ENCODE data around the gene FOXL3.

Gene FOXL3

GRCh38 chr7:298743-299142, 8.8 kb downstream of the FOXL3 start:
- no peak for TF ChIP-seq CTCF (IDR thresholded peaks at IDR 0.05; ENCODE audit: low read depth, low read length)
- no peak for DNase-seq (ENCODE audit: low read depth in 2 of 2)

GRCh38 chr7:299169-299568, 9.2 kb downstream of the FOXL3 start:
- H3K4me3 ChIP-seq (replicated peaks in 1 of 2; ENCODE audit: low read depth in 2 of 2, low read length in 2 of 2), result no peak overlapping the region
- TF ChIP-seq CTCF (IDR thresholded peaks at IDR 0.05; ENCODE audit: low read depth, low read length), result no peak
- no peak for DNase-seq (ENCODE audit: low read depth in 2 of 2)

More at GRCh38 chr7:298743-299142, 8.8 kb downstream of the FOXL3 start:
- no peak overlapping the region for H3K4me3 ChIP-seq (replicated peaks in 1 of 2; ENCODE audit: low read depth in 2 of 2, low read length in 2 of 2)

- DNase-seq (ENCODE audit: low read depth in 2 of 2), result no peak
- H3K4me3 ChIP-seq (replicated peaks in 1 of 2; ENCODE audit: low read depth in 2 of 2, low read length in 2 of 2), result no peak overlapping the region
- no peak for TF ChIP-seq CTCF (IDR thresholded peaks at IDR 0.05; ENCODE audit: low read depth, low read length)
Measured at GRCh38 chr7:299628-300027, 9.7 kb downstream of the FOXL3 start.

DNA sequence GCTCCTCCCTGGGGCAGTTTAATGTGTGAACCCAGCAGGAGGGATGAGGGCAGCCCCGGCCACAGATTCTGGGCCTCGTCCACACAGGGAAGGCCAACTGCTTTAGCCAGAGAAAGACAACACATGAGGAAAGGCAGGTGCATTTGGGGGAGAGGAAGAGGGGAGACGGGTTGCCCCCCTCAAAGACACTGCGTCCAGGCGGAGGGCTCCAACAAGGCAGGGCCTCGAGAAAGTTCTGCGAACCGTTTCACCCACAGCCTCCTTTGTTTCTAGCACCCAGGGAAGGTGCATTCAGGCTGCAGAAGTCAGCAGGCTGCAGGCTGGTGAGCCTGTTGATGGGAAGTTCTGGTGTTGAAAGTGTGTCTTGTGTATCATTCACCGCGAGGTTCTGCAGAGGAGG, 10.1 kb downstream of the FOXL3 start:
- no peak for TF ChIP-seq CTCF (IDR thresholded peaks at IDR 0.05; ENCODE audit: low read depth, low read length)
- no peak overlapping the region for H3K4me3 ChIP-seq (replicated peaks in 1 of 2; ENCODE audit: low read depth in 2 of 2, low read length in 2 of 2)
- no peak for DNase-seq (ENCODE audit: low read depth in 2 of 2)

DNA sequence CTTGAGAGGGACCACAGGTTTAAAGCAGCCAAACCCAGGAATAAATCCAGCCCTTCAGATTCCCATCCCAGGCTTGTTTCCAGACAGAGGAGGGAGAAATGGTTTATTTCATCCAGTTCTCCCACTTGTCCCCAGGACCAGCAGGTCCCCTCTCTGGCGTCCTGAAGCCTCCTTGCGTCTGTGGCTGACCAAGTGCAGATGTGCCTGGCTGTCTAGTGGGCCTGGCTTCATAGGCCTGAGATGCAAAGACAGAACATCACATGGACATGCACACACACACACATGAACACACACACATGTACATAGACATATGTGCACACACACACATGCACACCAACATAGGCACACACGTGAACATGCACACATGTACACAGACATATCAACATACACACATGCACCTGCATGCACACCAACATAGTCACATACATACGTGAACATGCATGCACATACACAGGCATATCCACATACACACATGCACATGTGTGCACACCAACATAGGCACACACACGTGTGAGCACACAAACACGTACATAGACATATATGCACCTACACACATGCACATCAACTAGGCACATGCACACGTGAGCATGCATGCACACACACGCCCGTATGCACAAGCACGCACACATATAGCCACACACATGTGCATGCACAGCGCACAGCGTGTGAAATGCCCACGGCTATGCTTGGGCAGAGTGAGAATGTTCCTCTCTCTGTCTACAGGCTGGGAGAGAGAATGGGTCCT, 10.7 kb downstream of the FOXL3 start:
- no peak for TF ChIP-seq CTCF (IDR thresholded peaks at IDR 0.05; ENCODE audit: low read depth, low read length)
- DNase-seq (ENCODE audit: low read depth in 2 of 2), result no peak
- no peak overlapping the region for H3K4me3 ChIP-seq (replicated peaks in 1 of 2; ENCODE audit: low read depth in 2 of 2, low read length in 2 of 2)

GRCh38 chr7:301291-302053, 11.5 kb downstream of the FOXL3 start:
- no peak for TF ChIP-seq CTCF (IDR thresholded peaks at IDR 0.05; ENCODE audit: low read depth, low read length)
- H3K4me3 ChIP-seq (replicated peaks in 1 of 2; ENCODE audit: low read depth in 2 of 2, low read length in 2 of 2), result no peak overlapping the region
- DNase-seq (ENCODE audit: low read depth in 2 of 2), result no peak
